HepG2 (cell line): ENCODE measurements around the gene XPR1. TPM values are rescaled to one million over a fixed set of nuclear protein-coding genes. Genes with fewer than 3 reads are reported as not detected.

ENCODE experiments used
- ASH2L ChIP-seq: fragments of 300-600, 200-600 bp; sonication (generic); IDR thresholded peaks from 2 replicates; pipeline ENCODE4 v1.7.0; 2017; ENCODE audit warnings: low read depth, mild to moderate bottlenecking, moderate library complexity, mixed read lengths, low read length; ENCODE audit not compliant: insufficient read length
- BORCS8-MEF2B ChIP-seq: sonication (generic); formaldehyde crosslinking; IDR thresholded peaks from 2 replicates; pipeline ENCODE4 v1.8.0; 2022; ENCODE audit warnings: mild to moderate bottlenecking, missing genetic modification reagents
- FOXA3 ChIP-seq: IDR thresholded peaks from 2 replicates; pipeline ENCODE4 v1.6.1; 2016; ENCODE audit warnings: missing genetic modification reagents, missing compliant biosample characterization
- HHEX ChIP-seq: IDR thresholded peaks from 2 replicates; pipeline ENCODE4 v1.6.1; 2016; ENCODE audit warnings: control low read depth
- KMT2B ChIP-seq: IDR thresholded peaks from 2 replicates; pipeline ENCODE4 v1.6.1; 2016; ENCODE audit warnings: missing genetic modification reagents, missing compliant biosample characterization
- MBNL3 ChIP-seq: fragments of 250-450 bp; sonication (Bioruptor Pico); conservative IDR thresholded peaks from 2 replicates; pipeline ENCODE4 v1.8.0; 2022; ENCODE audit warnings: mild to moderate bottlenecking, inconsistent platforms
- NCOA5 ChIP-seq: sonication (generic); formaldehyde crosslinking; IDR thresholded peaks from 2 replicates; pipeline ENCODE4 v1.4.0; 2020; ENCODE audit warnings: missing genetic modification reagents
- NR3C1 ChIP-seq: sonication (generic); formaldehyde crosslinking; IDR thresholded peaks from 2 replicates; pipeline ENCODE4 v1.4.0; 2020; ENCODE audit warnings: missing genetic modification reagents
- PAF1 ChIP-seq: IDR thresholded peaks from 2 replicates; pipeline ENCODE4 v1.6.1; 2016; ENCODE audit warnings: missing genetic modification reagents, missing compliant biosample characterization
- PATZ1 ChIP-seq: sonication (generic); formaldehyde crosslinking; IDR thresholded peaks from 2 replicates; pipeline ENCODE4 v1.4.0; 2020; ENCODE audit warnings: missing genetic modification reagents
- THAP9 ChIP-seq: sonication (generic); formaldehyde crosslinking; IDR thresholded peaks from 2 replicates; pipeline ENCODE4; 2020; ENCODE audit warnings: missing genetic modification reagents, mild to moderate bottlenecking, borderline replicate concordance
- ZBTB38 ChIP-seq: sonication (generic); formaldehyde crosslinking; IDR thresholded peaks from 2 replicates; pipeline ENCODE4 v1.5.1; 2020; ENCODE audit warnings: mild to moderate bottlenecking, missing genetic modification reagents
- ZBTB44 ChIP-seq: sonication (generic); formaldehyde crosslinking; IDR thresholded peaks from 2 replicates; pipeline ENCODE4 v1.4.0; 2020; ENCODE audit warnings: missing genetic modification reagents
- ZBTB49 ChIP-seq: sonication (generic); formaldehyde crosslinking; IDR thresholded peaks from 2 replicates; pipeline ENCODE4 v1.4.0; 2020; ENCODE audit warnings: missing genetic modification reagents, borderline replicate concordance
- ZHX1 ChIP-seq: sonication (generic); formaldehyde crosslinking; IDR thresholded peaks from 2 replicates; pipeline ENCODE4 v1.8.1; 2022; ENCODE audit warnings: low read depth, mild to moderate bottlenecking, missing genetic modification reagents
- ZMYM3 ChIP-seq: sonication (generic); formaldehyde crosslinking; IDR thresholded peaks from 2 replicates; pipeline ENCODE4 v1.5.1; 2020; ENCODE audit warnings: mild to moderate bottlenecking, missing genetic modification reagents
- ZNF224 ChIP-seq: sonication (generic); formaldehyde crosslinking; IDR thresholded peaks from 2 replicates; pipeline ENCODE4 v1.5.0; 2020; ENCODE audit warnings: mild to moderate bottlenecking, missing genetic modification reagents
- ZNF598 ChIP-seq: sonication (generic); formaldehyde crosslinking; IDR thresholded peaks from 2 replicates; pipeline ENCODE4 v1.5.1; 2020; ENCODE audit warnings: mild to moderate bottlenecking, missing genetic modification reagents, borderline replicate concordance
- ZSCAN30 ChIP-seq: sonication (generic); formaldehyde crosslinking; IDR thresholded peaks from 2 replicates; pipeline ENCODE4 v1.5.0; 2020; ENCODE audit warnings: mild to moderate bottlenecking, missing genetic modification reagents
- polyA plus RNA-seq, 8 experiments: library from polyadenylated mRNA; depleted of rRNA in 3 of 8; stranded (reverse) in 7 of 8; unstranded in 1 of 8; fragments of >200 nt; fragmentation: Illumina TruSeq in 4 of 8; extraction: Trizol in 4 of 8; gene quantifications; 2 replicates each; pipeline versions ENCODE4 v1.2.1 to v1.2.3, GENCODE V29; 2011 to 2016; ENCODE audit warnings: low read depth in 4 of 8, missing spikeins in 1 of 8, mixed read lengths in 1 of 8; ENCODE audit not compliant: insufficient read depth in 1 of 8
- total RNA-seq, 5 experiments: library from RNA; depleted of rRNA; stranded (reverse); fragments of >200 nt; fragmentation: Illumina TruSeq; extraction: Trizol; gene quantifications; 2 replicates each; pipeline ENCODE4 v1.2.3, GENCODE V29; 2016; ENCODE audit warnings: low read depth in 1 of 5

XPR1 gene
- total and polyA plus RNA-seq, 2 of the 13 experiments (the other 11 are each of a cell fraction or from before 2014, with no cell fraction given) = 22.3 to 23.6 TPM

- no peak for TF ChIP-seq ZBTB49
- TF ChIP-seq THAP9 (CRISPR knock-in tag) = no peak
- TF ChIP-seq HHEX = no peak
- peak; percentile 56; the same call in 1 of the 2 replicates for TF ChIP-seq ZMYM3 (CRISPR knock-in tag)
- TF ChIP-seq NCOA5 = no peak
- TF ChIP-seq PATZ1 (CRISPR knock-in tag) = peak; percentile 89
- TF ChIP-seq ASH2L = peak; percentile 48
- TF ChIP-seq BORCS8-MEF2B (CRISPR knock-in tag) = peak; percentile 12; the same call in 1 of the 2 replicates
- no peak for TF ChIP-seq ZSCAN30 (CRISPR knock-in tag)
- no peak for TF ChIP-seq KMT2B
- no peak for TF ChIP-seq ZNF598
- TF ChIP-seq ZBTB38 = no peak
- TF ChIP-seq ZHX1 = no peak
- TF ChIP-seq NR3C1 (CRISPR knock-in tag) = no peak
- TF ChIP-seq MBNL3 = no peak
- TF ChIP-seq FOXA3 (CRISPR knock-in tag) = peak; percentile 40; the same call in 1 of the 2 replicates
- no peak for TF ChIP-seq ZBTB44 (CRISPR knock-in tag)
- TF ChIP-seq ZNF224 = no peak
- TF ChIP-seq PAF1 (CRISPR knock-in tag) = no peak
Observed at GRCh38 chr1:180925471-180926051, 293.7 kb downstream of the XPR1 start (continued).
